Breast epithelium (tissue), 4 donors: ENCODE data around the gene SRGAP1. TPM values are rescaled to one million over a fixed set of nuclear protein-coding genes. Genes with fewer than 3 reads are reported as not detected.
"Not testable (repeated sequence)": the region's sequence is repeated elsewhere in the genome, so short reads cannot be mapped to it uniquely, and the experiment has no call there.

ENCODE experiments used
- DNase-seq, 2 donors: peaks; one replicate each; pipeline ENCODE4 v3.0.0-alpha.2; 2019; ENCODE audit warnings: low spot score in 2 of 2
- H3K27ac ChIP-seq, 2 donors: fragments of 200-600 bp; sonication (generic) in 1 of 2; one replicate each; pipeline ENCODE4 v1.5.1; 2016 to 2019; ENCODE audit warnings: mild to moderate bottlenecking in 1 of 2
- H3K27me3 ChIP-seq, 2 donors: fragments of 200-600 bp; sonication (generic) in 1 of 2; one replicate each; pipeline versions ENCODE4 v1.5.1 to v1.6.0; 2017 to 2019; ENCODE audit warnings: control low read depth in 1 of 2, mild to moderate bottlenecking in 1 of 2
- H3K36me3 ChIP-seq: fragments of 200-600 bp; one replicate; pipeline ENCODE4 v1.5.1; 2019
- H3K4me1 ChIP-seq, 2 donors: fragments of 200-600 bp; sonication (generic); one replicate each; pipeline ENCODE4 v1.5.1; 2016 to 2019; ENCODE audit warnings: control low read depth in 1 of 2
- H3K4me3 ChIP-seq, 3 donors: fragments of 200-600 bp; sonication (generic); 1 replicate in 2 of 3; 2 replicates in 1 of 3; pipeline ENCODE4 v1.5.1; 2016 to 2019; ENCODE audit warnings: mild to moderate bottlenecking in 3 of 3, moderate library complexity in 2 of 3
- H3K9me3 ChIP-seq, 2 donors: fragments of 200-600 bp; sonication (generic) in 1 of 2; one replicate each; pipeline ENCODE4 v1.5.1; 2016 to 2019; ENCODE audit warnings: control low read depth in 1 of 2
- CTCF ChIP-seq, 3 donors: fragments of 450-650 bp; IDR thresholded peaks; one replicate each; pipeline ENCODE4 v1.5.1; 2016 to 2017; ENCODE audit warnings: antibody characterized with exemption in 3 of 3, mild to moderate bottlenecking in 3 of 3, moderate library complexity in 3 of 3
- POLR2A ChIP-seq: fragments of 450-650 bp; IDR thresholded peaks from one replicate; pipeline ENCODE4 v1.6.1; 2016; ENCODE audit warnings: antibody characterized with exemption, mild to moderate bottlenecking, moderate library complexity
- POLR2AphosphoS5 ChIP-seq, 3 donors: sonication (generic); formaldehyde crosslinking; IDR thresholded peaks; one replicate each; pipeline ENCODE4 v1.6.1; 2017; ENCODE audit warnings: antibody characterized with exemption in 3 of 3
- intact Hi-C: fragments of 100-400 bp; cut with DNase I; formaldehyde crosslinking; loops from one replicate; pipeline ENCODE4 v1.15.1; 2023; ENCODE audit warnings: low total_unique reads
- total RNA-seq, 3 donors: library from RNA; depleted of rRNA; stranded (reverse); fragments of >200 nt; gene quantifications; one replicate each; pipeline ENCODE4 v1.1.0, GENCODE V29; 2016

Gene SRGAP1
- total RNA-seq, 3 donors from 2014 or later, result 20.3 to 58.7 (median 29.3) TPM

GRCh38 chr12:64189530-64189929 is 345.0 kb downstream of the SRGAP1 start:
- Histone ChIP-seq H3K27ac (no peak overlapping the region), H3K36me3 (no peaks in the 10 kb centered on the region)
- intact Hi-C loops, result no loop called here

GRCh38 chr12:64190140-64190539 is 345.6 kb downstream of the SRGAP1 start:
- Histone ChIP-seq H3K4me1 (no peaks in the 10 kb centered on the region), H3K27ac (no peak overlapping the region), H3K36me3 (no peaks in the 10 kb centered on the region), H3K27me3 (no peaks in the 10 kb centered on the region), H3K4me3 (no peak overlapping the region), H3K9me3 (no peaks in the 10 kb centered on the region)
- DNase-seq, result no peak
- intact Hi-C loops, result no loop called here
- TF ChIP-seq POLR2AphosphoS5 (IDR thresholded peaks at IDR 0.05) (no peak), POLR2A (no peak), CTCF (IDR thresholded peaks at IDR 0.05) (no peak)

More at GRCh38 chr12:64189530-64189929, 345.0 kb downstream of the SRGAP1 start:
- no peaks in the 10 kb centered on the region for H3K27me3 ChIP-seq
- TF ChIP-seq POLR2A (no peak), POLR2AphosphoS5 (IDR thresholded peaks at IDR 0.05) (no peak), CTCF (IDR thresholded peaks at IDR 0.05) (no peak)
- no peaks in the 10 kb centered on the region for H3K9me3 ChIP-seq
- no peaks in the 10 kb centered on the region for H3K4me1 ChIP-seq
- no peak overlapping the region for H3K4me3 ChIP-seq
- DNase-seq, result no peak

DNA sequence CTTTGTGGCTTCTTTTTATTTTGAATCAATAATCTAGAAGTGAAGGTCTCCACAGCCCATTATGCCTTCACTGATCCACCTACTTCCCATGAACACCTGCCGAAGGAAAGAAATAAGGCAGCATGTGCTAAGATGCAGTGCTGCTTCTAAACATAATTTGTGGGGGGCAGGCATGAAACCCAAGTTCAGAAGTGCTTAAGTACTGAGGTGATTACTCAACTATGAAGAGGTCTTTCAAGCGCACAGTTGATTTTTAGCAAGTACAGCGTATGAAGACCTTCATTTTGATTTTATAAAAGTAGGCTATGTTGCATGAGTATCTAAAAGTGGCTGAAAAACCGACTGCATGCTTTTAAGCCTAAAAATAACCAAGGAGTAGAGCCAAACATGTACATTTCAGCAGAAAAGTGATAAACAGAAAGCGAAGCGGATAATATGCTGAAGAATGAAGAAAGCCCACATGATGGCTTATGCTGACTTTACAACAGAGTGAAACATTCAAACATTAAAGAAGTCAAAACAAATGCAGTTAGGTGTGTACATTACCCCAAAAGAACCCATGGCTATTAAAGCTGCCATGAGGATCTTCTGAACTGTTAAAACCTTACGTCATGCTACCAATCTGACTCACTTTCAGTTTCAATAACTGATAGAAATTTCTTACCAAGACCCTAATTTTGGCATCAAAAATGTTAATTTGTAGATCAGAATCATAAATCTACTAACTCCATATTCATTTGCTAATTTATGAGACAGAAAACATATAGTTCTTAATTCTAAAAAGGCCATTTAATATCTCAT is 348.3 kb downstream of the SRGAP1 start:
- Histone ChIP-seq H3K4me1 (no peaks in the 10 kb centered on the region), H3K27me3 (no peaks in the 10 kb centered on the region), H3K9me3 (no peaks in the 10 kb centered on the region), H3K4me3 (no peak overlapping the region), H3K27ac (no peak overlapping the region), H3K36me3 (no peaks in the 10 kb centered on the region)
- intact Hi-C loops, result no loop called here
- TF ChIP-seq POLR2A (no peak), POLR2AphosphoS5 (IDR thresholded peaks at IDR 0.05) (no peak), CTCF (IDR thresholded peaks at IDR 0.05) (no peak)
- DNase-seq, result no peak

- Histone ChIP-seq H3K4me1 (no peaks in the 10 kb centered on the region), H3K27ac (no peak overlapping the region)
- TF ChIP-seq CTCF (IDR thresholded peaks at IDR 0.05) (no peak), POLR2A (no peak), POLR2AphosphoS5 (IDR thresholded peaks at IDR 0.05) (no peak)
These were observed 349.4 kb downstream of the SRGAP1 start for GRCh38 chr12:64193931-64194330.

GRCh38 chr12:64194333-64195149 is 350.0 kb downstream of the SRGAP1 start:
- DNase-seq, result no peak
- Histone ChIP-seq H3K4me1 (no peaks in the 10 kb centered on the region), H3K4me3 (no peak overlapping the region), H3K27me3 (no peaks in the 10 kb centered on the region), H3K27ac (no peak overlapping the region), H3K36me3 (no peaks in the 10 kb centered on the region), H3K9me3 (no peaks in the 10 kb centered on the region)
- TF ChIP-seq POLR2AphosphoS5 (IDR thresholded peaks at IDR 0.05), result no peak
- TF ChIP-seq POLR2A, result no peak
- no peak for TF ChIP-seq CTCF (IDR thresholded peaks at IDR 0.05)
- intact Hi-C loops, result no loop called here

More at GRCh38 chr12:64193931-64194330, 349.4 kb downstream of the SRGAP1 start:
- Histone ChIP-seq H3K27me3 (no peaks in the 10 kb centered on the region), H3K4me3 (no peak overlapping the region), H3K36me3 (no peaks in the 10 kb centered on the region), H3K9me3 (no peaks in the 10 kb centered on the region)
- intact Hi-C loops, result no loop called here
- no peak for DNase-seq

GRCh38 chr12:64195841-64196240 is 351.3 kb downstream of the SRGAP1 start:
- DNase-seq, H3K27ac ChIP-seq, H3K4me3 ChIP-seq, H3K4me1 ChIP-seq, H3K9me3 ChIP-seq, intact Hi-C loops, H3K36me3 ChIP-seq, H3K27me3 ChIP-seq: not testable (repeated sequence)
